ENCODE results near the gene C17orf67. TPM values are rescaled to one million over a fixed set of nuclear protein-coding genes. Genes with fewer than 3 reads are reported as not detected.

The C17orf67 gene
- total and polyA plus RNA-seq, 2 of the 13 experiments (the other 11 are each of a cell fraction or from before 2014, with no cell fraction given), result 0.41 to 0.86 TPM

- no peak for TF ChIP-seq CREB3 (CRISPR knock-in tag; IDR thresholded peaks at IDR 0.05)
- TF ChIP-seq MLX (CRISPR knock-in tag; IDR thresholded peaks at IDR 0.05), result no peak
- TF ChIP-seq ZSCAN21 (CRISPR knock-in tag; IDR thresholded peaks at IDR 0.05; ENCODE audit: borderline replicate concordance), result peak; percentile 75; the same call in 1 of the 2 replicates
- TF ChIP-seq SP1 (IDR thresholded peaks at IDR 0.05), result no peak
- TF ChIP-seq SP1 (CRISPR knock-in tag; IDR thresholded peaks at IDR 0.05), result 0 out of 2 replicates have a peak, but pooled peaks have one; percentile 34
- no peak for TF ChIP-seq SKIL (CRISPR knock-in tag; IDR thresholded peaks at IDR 0.05; ENCODE audit: borderline replicate concordance)
- TF ChIP-seq PRDM15 (CRISPR knock-in tag; IDR thresholded peaks at IDR 0.05), result no peak
- 0 out of 2 replicates have a peak, but pooled peaks have one; percentile 67 for TF ChIP-seq ATF6 (CRISPR knock-in tag; conservative IDR thresholded peaks at IDR 0.05)
- peak; percentile 26; the same call in 1 of the 2 replicates for TF ChIP-seq NRL (CRISPR knock-in tag; IDR thresholded peaks at IDR 0.05; ENCODE audit: borderline replicate concordance)
- no peak for TF ChIP-seq ZNF740 (CRISPR knock-in tag; IDR thresholded peaks at IDR 0.05)
- no peak for TF ChIP-seq PLRG1 (conservative IDR thresholded peaks at IDR 0.05)
- TF ChIP-seq HHEX (CRISPR knock-in tag; IDR thresholded peaks at IDR 0.05), result no peak
- TF ChIP-seq U2AF1 (optimal IDR thresholded peaks at IDR 0.05; ENCODE audit: low read depth, low read length), result no peak
- no peak for TF ChIP-seq SNAI1 (CRISPR knock-in tag; IDR thresholded peaks at IDR 0.05; ENCODE audit: borderline replicate concordance)
- 0 out of 2 replicates have a peak, but pooled peaks have one; percentile 47 for TF ChIP-seq ZNF276 (CRISPR knock-in tag; IDR thresholded peaks at IDR 0.05; ENCODE audit: low read depth)
- no peak; the same call in 1 of the 2 replicates for TF ChIP-seq TOE1 (CRISPR knock-in tag; IDR thresholded peaks at IDR 0.05)
These were observed 53.6 kb downstream of the C17orf67 start (continued) for GRCh38 chr17:56779898-56780777.
